ENCODE data around the gene SNTG2. TPM values are rescaled to one million over a fixed set of nuclear protein-coding genes. Genes with fewer than 3 reads are reported as not detected.

Gene SNTG2
- total and polyA plus RNA-seq, 2 of the 13 experiments (the other 11 are each of a cell fraction or from before 2014, with no cell fraction given): not detected

GRCh38 chr2:979069-979928 lies 28.6 kb downstream of the SNTG2 start:
- BruUV-seq (replicated peaks): no TSS peak
- no peak overlapping the region for H3K27ac ChIP-seq (ENCODE audit: extremely low read length, insufficient read depth, low read length)
- no peak overlapping the region for H3K9ac ChIP-seq (ENCODE audit: insufficient read depth, low read depth, low read length)
- ATAC-seq: no peak
- intact Hi-C loops (cut with micrococcal nuclease; ENCODE audit: unreplicated experiment): no loop called here
- peaks cover 1 to 20% of the 10 kb centered on the region in 2 experiments; a peak in 4 of 5 replicates for H3K27me3 ChIP-seq (ENCODE audit: control insufficient read depth in 1 of 2, insufficient read depth in 2 of 2, low read length in 2 of 2)
- H3K79me2 ChIP-seq (ENCODE audit: insufficient read depth, low read length): no peaks in the 10 kb centered on the region
- H3K4me3 ChIP-seq (replicated peaks in 1 of 3; ENCODE audit: insufficient read depth in 1 of 3, low read depth in 2 of 3, low read length in 3 of 3): no peak overlapping the region
- no peak for TF ChIP-seq MIER2 (CRISPR knock-in tag; IDR thresholded peaks at IDR 0.05)
- TF ChIP-seq POLR2AphosphoS5 (IDR thresholded peaks at IDR 0.05; ENCODE audit: low read depth, low read length): no peak
- TF ChIP-seq CSRNP1 (CRISPR knock-in tag; IDR thresholded peaks at IDR 0.05): no peak
- TF ChIP-seq HNF1B (CRISPR knock-in tag; IDR thresholded peaks at IDR 0.05): no peak
- no peak for TF ChIP-seq MTA3 (CRISPR knock-in tag; IDR thresholded peaks at IDR 0.05)
- ChIA-PET POLR2A (no interaction called here), CTCF (ENCODE audit: low intra/inter-chr PET ratio, low total read pairs) (no interaction called here)
- no peaks in the 10 kb centered on the region for H3K36me3 ChIP-seq (replicated peaks in 1 of 2; ENCODE audit: control insufficient read depth in 1 of 2, insufficient read depth in 2 of 2, low read length in 2 of 2)
- no peak for DNase-seq (ENCODE audit: low spot score)
- H3K9me3 ChIP-seq (ENCODE audit: low read length): no peaks in the 10 kb centered on the region
- no peak overlapping the region for H2AFZ ChIP-seq (ENCODE audit: low read length)
- no peak for FAIRE-seq
- no peak overlapping the region for H3K4me2 ChIP-seq (ENCODE audit: low read depth, low read length)
- H3K4me1 ChIP-seq (ENCODE audit: insufficient read depth, low read length): no peaks in the 10 kb centered on the region
- in situ Hi-C loops (cut with HindIII; ENCODE audit: extremely low pct_ligation_motif_present, low pct_unique_long_range_greater_than_20kb): no loop called here
- 6% methylated on average over 8 of the region's 8 CpGs for WGBS (ENCODE audit: low lambda C conversion rate)
- H4K20me1 ChIP-seq (ENCODE audit: insufficient read depth, low read length): no peaks in the 10 kb centered on the region; the same call in 1 of the 2 replicates
